Rectal smooth muscle tissue (tissue), 1 donor: ENCODE measurements around the gene HOXB13.
"Not testable (repeated sequence)": the region's sequence is repeated elsewhere in the genome, so short reads cannot be mapped to it uniquely, and the experiment has no call there.

Source experiments
- H3K27ac ChIP-seq: one replicate; pipeline ENCODE4 v1.7.0; 2013; ENCODE audit warnings: low read depth, low read length, inconsistent platforms
- H3K27me3 ChIP-seq: one replicate; pipeline ENCODE4 v1.7.0; 2013; ENCODE audit warnings: low read length; ENCODE audit not compliant: control insufficient read depth, insufficient read depth
- H3K36me3 ChIP-seq: one replicate; pipeline ENCODE4 v1.7.0; 2013; ENCODE audit warnings: low read length; ENCODE audit not compliant: control insufficient read depth, insufficient read depth
- H3K4me1 ChIP-seq: one replicate; pipeline ENCODE4 v1.7.0; 2013; ENCODE audit warnings: low read length; ENCODE audit not compliant: control insufficient read depth, insufficient read depth
- H3K4me3 ChIP-seq: one replicate; pipeline ENCODE4 v1.7.0; 2013; ENCODE audit warnings: low read length
- H3K9ac ChIP-seq: one replicate; pipeline ENCODE4 v1.7.0; 2013; ENCODE audit warnings: low read length

HOXB13 gene

GRCh38 chr17:48721009-48721402 is 7.5 kb downstream of the HOXB13 start:
- Histone ChIP-seq H3K4me3 (peak overlapping the region; percentile 37), H3K27me3 (peaks cover 50% of the 10 kb centered on the region), H3K36me3 (no peaks in the 10 kb centered on the region), H3K27ac (no peak overlapping the region), H3K4me1 (no peaks in the 10 kb centered on the region), H3K9ac (no peak overlapping the region)

GRCh38 chr17:48720266-48721008 is 8.1 kb downstream of the HOXB13 start:
- H3K9ac ChIP-seq = no peak overlapping the region
- no peak overlapping the region for H3K27ac ChIP-seq
- H3K27me3 ChIP-seq = peaks cover 46% of the 10 kb centered on the region
- H3K4me3 ChIP-seq = peak overlapping the region; percentile 43
- H3K4me1 ChIP-seq = no peaks in the 10 kb centered on the region
- no peaks in the 10 kb centered on the region for H3K36me3 ChIP-seq

- Histone ChIP-seq H3K36me3 (no peaks in the 10 kb centered on the region), H3K9ac (no peak overlapping the region), H3K27me3 (peaks cover 40% of the 10 kb centered on the region), H3K4me1 (no peaks in the 10 kb centered on the region), H3K27ac (no peak overlapping the region), H3K4me3 (peak overlapping the region; percentile 55)
Observed at GRCh38 chr17:48719642-48720265, 8.8 kb downstream of the HOXB13 start.

- H3K27ac ChIP-seq = no peak overlapping the region
- no peaks in the 10 kb centered on the region for H3K36me3 ChIP-seq
- H3K4me3 ChIP-seq = peak overlapping the region; percentile 55
- H3K9ac ChIP-seq = peak overlapping the region; percentile 45
- H3K4me1 ChIP-seq = no peaks in the 10 kb centered on the region
- peaks cover 40% of the 10 kb centered on the region for H3K27me3 ChIP-seq
Observed at GRCh38 chr17:48718761-48719641, 9.5 kb downstream of the HOXB13 start.

- Histone ChIP-seq H3K9ac (peak overlapping the region; percentile 45), H3K36me3 (no peaks in the 10 kb centered on the region), H3K27ac (no peak overlapping the region), H3K4me3 (peak overlapping the region; percentile 55), H3K27me3 (peaks cover 37% of the 10 kb centered on the region), H3K4me1 (no peaks in the 10 kb centered on the region)
Observed at GRCh38 chr17:48718227-48718760, 10.3 kb downstream of the HOXB13 start.

- peaks cover 37% of the 10 kb centered on the region for H3K27me3 ChIP-seq
- no peaks in the 10 kb centered on the region for H3K36me3 ChIP-seq
Observed at GRCh38 chr17:48717367-48718226, 11.0 kb downstream of the HOXB13 start.

GRCh38 chr17:48716549-48716948 is 12.0 kb downstream of the HOXB13 start:
- H3K27ac ChIP-seq, H3K9ac ChIP-seq: not testable (repeated sequence)

More at GRCh38 chr17:48717367-48718226, 11.0 kb downstream of the HOXB13 start:
- Histone ChIP-seq H3K9ac (no peak overlapping the region), H3K4me3 (no peak overlapping the region), H3K4me1 (no peaks in the 10 kb centered on the region), H3K27ac (no peak overlapping the region)

GRCh38 chr17:48715496-48716399 is 12.8 kb downstream of the HOXB13 start:
- Histone ChIP-seq H3K27me3 (peaks cover 25% of the 10 kb centered on the region), H3K4me1 (no peaks in the 10 kb centered on the region), H3K9ac (no peak overlapping the region), H3K36me3 (no peaks in the 10 kb centered on the region), H3K4me3 (no peak overlapping the region), H3K27ac (no peak overlapping the region)

More at GRCh38 chr17:48716549-48716948, 12.0 kb downstream of the HOXB13 start:
- H3K4me3 ChIP-seq, H3K4me1 ChIP-seq, H3K36me3 ChIP-seq: not testable (repeated sequence)
- peaks cover 29% of the 10 kb centered on the region for H3K27me3 ChIP-seq

GRCh38 chr17:48711128-48711527 is 17.4 kb downstream of the HOXB13 start:
- Histone ChIP-seq H3K27ac (no peak overlapping the region), H3K4me3 (no peak overlapping the region), H3K9ac (no peak overlapping the region), H3K36me3 (no peaks in the 10 kb centered on the region), H3K27me3 (peaks cover 5% of the 10 kb centered on the region), H3K4me1 (no peaks in the 10 kb centered on the region)

GRCh38 chr17:48704361-48705248 is 23.9 kb downstream of the HOXB13 start:
- H3K4me3 ChIP-seq = no peak overlapping the region
- no peaks in the 10 kb centered on the region for H3K4me1 ChIP-seq
- H3K9ac ChIP-seq = no peak overlapping the region
- H3K27me3 ChIP-seq = no peaks in the 10 kb centered on the region
- H3K27ac ChIP-seq = no peak overlapping the region
- H3K36me3 ChIP-seq = no peaks in the 10 kb centered on the region
